HG03558 (cell line): ENCODE measurements around the gene THRSP.
"Not testable (repeated sequence)": the region's sequence is repeated elsewhere in the genome, so short reads cannot be mapped to it uniquely, and the experiment has no call there.

ENCODE experiments used
- ATAC-seq: cut with Tn5 transposase; IDR thresholded peaks from one replicate; pipeline ENCODE4 v1.9.1; 2021; ENCODE audit warnings: moderate number of reproducible peaks; ENCODE audit not compliant: unreplicated experiment; ENCODE audit errors: extremely low read depth

Gene THRSP

GRCh38 chr11:78061921-78062311, 1.7 kb upstream of the THRSP start:
- no peak for ATAC-seq

- ATAC-seq = no peak
These were observed 990 bp upstream of the THRSP start for GRCh38 chr11:78062671-78063070.

GRCh38 chr11:78065203-78065602, 1.5 kb downstream of the THRSP start:
- ATAC-seq = no peak

- no peak for ATAC-seq
These were observed 2.8 kb downstream of the THRSP start for GRCh38 chr11:78066471-78066870.

- no peak for ATAC-seq
These were observed 4.0 kb downstream of the THRSP start for GRCh38 chr11:78067704-78068103.

GRCh38 chr11:78069465-78069864, 5.8 kb downstream of the THRSP start:
- ATAC-seq = no peak

GRCh38 chr11:78070621-78071020, 7.0 kb downstream of the THRSP start:
- no peak for ATAC-seq

- ATAC-seq = no peak
These were observed 8.1 kb downstream of the THRSP start for GRCh38 chr11:78071717-78072116.

- no peak for ATAC-seq
These were observed 8.8 kb downstream of the THRSP start for GRCh38 chr11:78072455-78072854.

GRCh38 chr11:78074756-78075155, 11.1 kb downstream of the THRSP start:
- ATAC-seq = no peak

- no peak for ATAC-seq
These were observed 13.2 kb downstream of the THRSP start for GRCh38 chr11:78076733-78077403.

GRCh38 chr11:78077592-78077991, 13.9 kb downstream of the THRSP start:
- not testable (repeated sequence) for ATAC-seq

- ATAC-seq = no peak
These were observed 14.8 kb downstream of the THRSP start for GRCh38 chr11:78078218-78079167.

- ATAC-seq = no peak
These were observed 15.8 kb downstream of the THRSP start, which contains the start of gene NDUFC2 for GRCh38 chr11:78079232-78080083. Gene NDUFC2 (minus strand): TSS chr11:78079862. CDS start chr11:78079744, 118 bp downstream.

GRCh38 chr11:78080084-78080817, 16.6 kb downstream of the THRSP start:
- ATAC-seq = no peak

GRCh38 chr11:78080818-78081495, 17.3 kb downstream of the THRSP start:
- ATAC-seq = no peak

- no peak for ATAC-seq
These were observed 17.9 kb downstream of the THRSP start for GRCh38 chr11:78081583-78081982.

- ATAC-seq = no peak
These were observed 18.5 kb downstream of the THRSP start for GRCh38 chr11:78082146-78082545.

GRCh38 chr11:78083021-78083420, 19.4 kb downstream of the THRSP start:
- ATAC-seq = no peak
